ENCODE measurements around the gene OLFML2A. TPM values are rescaled to one million over a fixed set of nuclear protein-coding genes. Genes with fewer than 3 reads are reported as not detected.
A peak's percentile ranks its signal among the peaks of the same experiment; 100 is the strongest.

The OLFML2A gene
- total RNA-seq, 1 donor from 2014 or later = 469 TPM

DNA sequence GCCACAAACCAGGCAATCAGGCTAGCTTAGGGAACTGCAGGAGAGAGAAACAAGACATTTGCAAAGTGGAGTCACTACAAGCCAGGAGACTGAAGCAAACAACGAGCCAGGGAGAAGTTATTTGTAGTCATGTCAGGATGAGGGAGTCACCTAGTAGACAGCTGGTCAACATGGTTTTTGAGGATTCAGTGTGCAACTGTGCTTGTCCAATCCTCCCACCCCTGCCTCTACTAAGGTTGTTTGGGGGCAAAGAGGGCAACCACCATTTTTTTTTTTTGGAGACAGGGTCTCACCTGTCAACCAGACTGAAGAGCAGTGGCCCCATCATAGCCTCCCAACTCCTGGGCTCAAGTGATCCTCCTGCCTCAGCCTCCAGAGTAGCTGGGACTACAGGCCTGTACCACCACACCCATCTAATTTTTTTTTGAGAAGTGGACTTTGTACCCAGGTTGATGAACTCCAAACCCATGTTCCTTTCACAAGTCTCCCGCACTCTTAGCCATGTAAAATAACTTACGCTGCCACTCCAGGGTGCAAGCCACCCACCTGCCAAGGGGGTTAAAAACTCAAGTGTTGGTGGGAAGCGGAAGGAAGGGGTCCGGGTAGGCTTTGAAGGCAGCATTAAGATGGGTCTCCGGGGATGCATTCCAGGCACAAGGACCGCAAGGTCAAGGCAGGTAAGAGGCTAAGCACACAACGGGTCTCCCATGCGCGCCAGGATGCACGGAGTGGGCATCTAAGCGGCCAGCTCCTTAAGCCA is 83.8 kb downstream of the OLFML2A start:
- peak overlapping the region; percentile 92 for H3K27ac Mint-ChIP-seq (ENCODE audit: unreplicated experiment)
- no peak for TF ChIP-seq CTCF (IDR thresholded peaks at IDR 0.05)
- H3K4me1 Mint-ChIP-seq (ENCODE audit: low read depth) = peaks cover 35% of the 10 kb centered on the region
- peak overlapping the region; percentile 90 for H3K4me3 Mint-ChIP-seq (ENCODE audit: unreplicated experiment)
- DNase-seq (ENCODE audit: low spot score) = no peak
- H3K9me3 Mint-ChIP-seq (ENCODE audit: low read depth) = no peaks in the 10 kb centered on the region
- H3K36me3 Mint-ChIP-seq (ENCODE audit: low read depth) = peaks cover 15% of the 10 kb centered on the region
- H3K27me3 Mint-ChIP-seq (ENCODE audit: low read depth) = no peaks in the 10 kb centered on the region

GRCh38 chr9:124861342-124862229 is 84.7 kb downstream of the OLFML2A start, which contains the start of the genes ARPC5L and RPL35:
ARPC5L (plus strand) TSS chr9:124862130; CDS start chr9:124869291, 7,161 bp downstream.
RPL35 (minus strand) TSS chr9:124861957; CDS start chr9:124861912, 45 bp downstream.
- TF ChIP-seq CTCF (IDR thresholded peaks at IDR 0.05) = peak; percentile 74
- DNase-seq (ENCODE audit: low spot score) = peak; percentile 97
- Mint-ChIP-seq H3K27me3 (ENCODE audit: low read depth) (no peaks in the 10 kb centered on the region), H3K27ac (ENCODE audit: unreplicated experiment) (peak within 1 kb of the TSS; percentile 97), H3K4me1 (ENCODE audit: low read depth) (peaks cover 35% of the 10 kb centered on the region), H3K9me3 (ENCODE audit: low read depth) (no peaks in the 10 kb centered on the region), H3K4me3 (ENCODE audit: unreplicated experiment) (peak within 1 kb of the TSS; percentile 90), H3K36me3 (ENCODE audit: low read depth) (peaks cover 15% of the 10 kb centered on the region)

GRCh38 chr9:124863371-124863871 is 86.5 kb downstream of the OLFML2A start:
- H3K4me3 Mint-ChIP-seq (ENCODE audit: unreplicated experiment) = no peak overlapping the region
- no peak overlapping the region for H3K27ac Mint-ChIP-seq (ENCODE audit: unreplicated experiment)
- TF ChIP-seq CTCF (IDR thresholded peaks at IDR 0.05) = no peak
- H3K4me1 Mint-ChIP-seq (ENCODE audit: low read depth) = peaks cover 49% of the 10 kb centered on the region
- peaks cover 12% of the 10 kb centered on the region for H3K36me3 Mint-ChIP-seq (ENCODE audit: low read depth)
- no peaks in the 10 kb centered on the region for H3K9me3 Mint-ChIP-seq (ENCODE audit: low read depth)
- DNase-seq (ENCODE audit: low spot score) = no peak
- no peaks in the 10 kb centered on the region for H3K27me3 Mint-ChIP-seq (ENCODE audit: low read depth)

Other genes starting within 250 kb of the OLFML2A start
- gene NR6A1, start 5.8 kb upstream of the OLFML2A start, total RNA-seq = 0.39 to 0.77 TPM (median 0.56 TPM) in 3 replicates
- gene WDR38, start 76.3 kb downstream of the OLFML2A start, total RNA-seq = not detected in 3 replicates
- 706 to 837 TPM (median 731 TPM) in 3 replicates for gene RPL35, start 84.8 kb downstream of the OLFML2A start, total RNA-seq
- gene ARPC5L, start 85.0 kb downstream of the OLFML2A start, total RNA-seq = 30.1 to 36.0 TPM (median 35.1 TPM) in 3 replicates
- 22.3 to 25.0 TPM (median 24.0 TPM) in 3 replicates for gene GOLGA1, start 163.9 kb downstream of the OLFML2A start, total RNA-seq

Measured in chondrocyte (in vitro differentiated cells).